HepG2 (cell line): ENCODE measurements around the gene NCKIPSD. TPM values are rescaled to one million over a fixed set of nuclear protein-coding genes. Genes with fewer than 3 reads are reported as not detected.

ENCODE experiments used
- ATAC-seq: fragments of 200-7000 bp; cut with Tn5 transposase; 3 replicates; pipeline ENCODE4 v1.9.1; 2020; ENCODE audit warnings: mild to moderate bottlenecking, moderate library complexity
- BruUV-seq: library from RNA; stranded (reverse); fragments of 400-500 nt; replicated peaks from 2 replicates; lab custom pipeline; 2021; lab: Mats Ljungman, UMichigan
- CTCF ChIA-PET: fragments of 300-600 bp; formaldehyde crosslinking; extraction: SDS; loops from one replicate; lab custom pipeline; 2021; ENCODE audit warnings: low total read pairs, inconsistent platforms, low intra/inter-chr PET ratio; lab: Yijun Ruan, JAX
- POLR2A ChIA-PET: fragments of 350-600 bp; sonication (Branson Sonifier 250); formaldehyde crosslinking; loops from one replicate; lab custom pipeline; 2020; ENCODE audit warnings: antibody characterized with exemption, inconsistent platforms; lab: Yijun Ruan, JAX
- DNase-seq: peaks from one replicate; pipeline ENCODE4 v3.0.0-alpha.2; 2015; ENCODE audit warnings: low spot score
- FAIRE-seq: peaks from 3 replicates; lab custom pipeline; 2011; peaks lifted over from hg19 to GRCh38; lab: Jason Lieb, UNC
- H2AFZ ChIP-seq: one replicate; pipeline ENCODE4 v1.6.1; 2011; ENCODE audit warnings: low read length, inconsistent platforms
- H3K27ac ChIP-seq: fragments of 300-600 bp; 3 replicates; pipeline ENCODE4 v1.8.0; 2011; ENCODE audit warnings: mixed run types, mild to moderate bottlenecking, mixed read lengths, low read length, inconsistent platforms; ENCODE audit not compliant: insufficient read depth; ENCODE audit errors: extremely low read length
- H3K27me3 ChIP-seq, 2 experiments: fragments of 200-600 bp in 1 of 2; 2 replicates in 1 of 2; 3 replicates in 1 of 2; pipeline versions ENCODE4 v1.6.0 to v1.8.0; 2011; ENCODE audit warnings: low read length in 2 of 2, mild to moderate bottlenecking in 2 of 2, moderate library complexity in 2 of 2, inconsistent platforms in 1 of 2; ENCODE audit not compliant: insufficient read depth in 2 of 2, control insufficient read depth in 1 of 2
- H3K36me3 ChIP-seq, 2 experiments: fragments of 200-600 bp in 1 of 2; replicated peaks in 1 of 2; 2 replicates in 1 of 2; 3 replicates in 1 of 2; pipeline versions ENCODE4 v1.5.1 to v1.8.0; 2011; ENCODE audit warnings: low read length in 2 of 2, inconsistent platforms in 1 of 2; ENCODE audit not compliant: insufficient read depth in 2 of 2, control insufficient read depth in 1 of 2
- H3K4me1 ChIP-seq: 2 replicates; pipeline ENCODE4 v1.5.1; 2012; ENCODE audit warnings: low read length, inconsistent platforms; ENCODE audit not compliant: insufficient read depth
- H3K4me2 ChIP-seq: 2 replicates; pipeline ENCODE4 v1.6.0; 2011; ENCODE audit warnings: low read depth, low read length, inconsistent platforms
- H3K4me3 ChIP-seq, 3 experiments: fragments of 200-600 bp in 1 of 3; sonication (generic), shearing (Covaris generic) in 1 of 3; replicated peaks in 1 of 3; 2 replicates each; pipeline ENCODE4 v1.5.1; 2011 to 2016; ENCODE audit warnings: low read length in 3 of 3, inconsistent platforms in 2 of 3, low read depth in 2 of 3, mild to moderate bottlenecking in 2 of 3, control low read depth in 1 of 3, mixed read lengths in 1 of 3; ENCODE audit not compliant: insufficient read depth in 1 of 3
- H3K79me2 ChIP-seq: one replicate; pipeline ENCODE4 v1.6.1; 2011; ENCODE audit warnings: low read length, inconsistent platforms; ENCODE audit not compliant: insufficient read depth
- H3K9ac ChIP-seq: 2 replicates; pipeline ENCODE4 v1.6.0; 2011; ENCODE audit warnings: mild to moderate bottlenecking, low read depth, low read length, inconsistent platforms; ENCODE audit not compliant: insufficient read depth
- H3K9me3 ChIP-seq: 2 replicates; pipeline ENCODE4 v1.5.1; 2012; ENCODE audit warnings: mild to moderate bottlenecking, low read length
- H4K20me1 ChIP-seq: 2 replicates; pipeline ENCODE4 v1.6.0; 2011; ENCODE audit warnings: inconsistent platforms, mild to moderate bottlenecking, low read length, moderate library complexity; ENCODE audit not compliant: insufficient read depth
- EHMT2 ChIP-seq: fragments of 200-600 bp; sonication (generic); IDR thresholded peaks from 2 replicates; pipeline ENCODE4 v1.7.0; 2017; ENCODE audit warnings: antibody characterized with exemption, low read depth, low read length, borderline replicate concordance
- PATZ1 ChIP-seq: sonication (generic); formaldehyde crosslinking; IDR thresholded peaks from 2 replicates; pipeline ENCODE4 v1.4.0; 2020; ENCODE audit warnings: missing genetic modification reagents
- RBFOX2 ChIP-seq: fragments of 200-400 bp; formaldehyde crosslinking; IDR thresholded peaks from 2 replicates; pipeline ENCODE4 v1.6.1; 2017; ENCODE audit warnings: low read depth, mild to moderate bottlenecking, low read length
- TAF15 ChIP-seq: fragments of 200-400 bp; formaldehyde crosslinking; IDR thresholded peaks from one replicate; pipeline ENCODE4 v1.6.1; 2018; ENCODE audit warnings: mild to moderate bottlenecking, low read depth, low read length; ENCODE audit not compliant: poor library complexity, severe bottlenecking
- WGBS: methylation state at CpG from one replicate; pipeline ENCODE4 v1.1.6; 2017; ENCODE audit warnings: low lambda C conversion rate; 5-methylcytosine and 5-hydroxymethylcytosine counted together
- in situ Hi-C: cut with HindIII; loops from 2 replicates; pipeline ENCODE4 v1.10.0; 2017; ENCODE audit warnings: low pct_unique_long_range_greater_than_20kb; ENCODE audit not compliant: extremely low pct_ligation_motif_present
- intact Hi-C: fragments of 100-400 bp; cut with micrococcal nuclease; formaldehyde crosslinking; loops from one replicate; pipeline ENCODE4 v1.10.0; 2022; ENCODE audit not compliant: unreplicated experiment
- polyA plus RNA-seq, 8 experiments: library from polyadenylated mRNA; depleted of rRNA in 3 of 8; stranded (reverse) in 7 of 8; unstranded in 1 of 8; fragments of >200 nt; fragmentation: Illumina TruSeq in 4 of 8; extraction: Trizol in 4 of 8; gene quantifications; 2 replicates each; pipeline versions ENCODE4 v1.2.1 to v1.2.3, GENCODE V29; 2011 to 2016; ENCODE audit warnings: low read depth in 4 of 8, missing spikeins in 1 of 8, mixed read lengths in 1 of 8; ENCODE audit not compliant: insufficient read depth in 1 of 8
- total RNA-seq, 5 experiments: library from RNA; depleted of rRNA; stranded (reverse); fragments of >200 nt; fragmentation: Illumina TruSeq; extraction: Trizol; gene quantifications; 2 replicates each; pipeline ENCODE4 v1.2.3, GENCODE V29; 2016; ENCODE audit warnings: low read depth in 1 of 5

The NCKIPSD gene
- total and polyA plus RNA-seq, 2 of the 13 experiments (the other 11 are each of a cell fraction or from before 2014, with no cell fraction given): 13.5 to 35.2 TPM

- 96% methylated on average over 14 of the region's 24 CpGs for WGBS
- no TSS peak for BruUV-seq
- H3K9me3 ChIP-seq: no peaks in the 10 kb centered on the region
These were observed 6.9 kb downstream of the NCKIPSD start for GRCh38 chr3:48678566-48679380.

More at GRCh38 chr3:48678566-48679380, 6.9 kb downstream of the NCKIPSD start:
- Histone ChIP-seq H3K9ac (no peak overlapping the region), H2AFZ (no peak overlapping the region), H4K20me1 (0 out of 2 replicates have a peak, but pooled peaks cover 4% of the 10 kb centered on the region), H3K4me3 (no peak overlapping the region), H3K36me3 (peaks cover 44 to 72% of the 10 kb centered on the region in 2 experiments), H3K4me1 (peaks cover 10% of the 10 kb centered on the region), H3K79me2 (peaks cover 8% of the 10 kb centered on the region), H3K27me3 (no peaks in the 10 kb centered on the region), H3K27ac (no peak overlapping the region), H3K4me2 (no peak overlapping the region)
- CTCF ChIA-PET: no interaction called here
- no peak for TF ChIP-seq PATZ1 (CRISPR knock-in tag)
- TF ChIP-seq RBFOX2: 0 out of 2 replicates have a peak, but pooled peaks have one; percentile 11
- TF ChIP-seq EHMT2: no peak
- no peak for TF ChIP-seq TAF15
- in situ Hi-C loops (no loop called here), intact Hi-C loops (no loop called here)
- POLR2A ChIA-PET: no interaction called here
- ATAC-seq (no peak), FAIRE-seq (no peak), DNase-seq (no peak)
